GM21723 (cell line): ENCODE results near the gene DHCR24.

Experiments
- ATAC-seq: cut with Tn5 transposase; IDR thresholded peaks from one replicate; pipeline ENCODE4 v1.9.1; 2021; ENCODE audit warnings: mild to moderate bottlenecking, moderate library complexity; ENCODE audit not compliant: unreplicated experiment

The DHCR24 gene

GRCh38 chr1:54846716-54847284, 40.2 kb downstream of the DHCR24 start:
- no peak for ATAC-seq

- no peak for ATAC-seq
These were observed 40.7 kb downstream of the DHCR24 start for GRCh38 chr1:54846301-54846700.

- no peak for ATAC-seq
These were observed 41.2 kb downstream of the DHCR24 start for GRCh38 chr1:54845772-54846171.

- ATAC-seq, result no peak
These were observed 42.4 kb downstream of the DHCR24 start for GRCh38 chr1:54844564-54844963.

GRCh38 chr1:54843449-54843848, 43.5 kb downstream of the DHCR24 start:
- no peak for ATAC-seq

- no peak for ATAC-seq
These were observed 44.0 kb downstream of the DHCR24 start for GRCh38 chr1:54842963-54843362.

- no peak for ATAC-seq
These were observed 44.6 kb downstream of the DHCR24 start for GRCh38 chr1:54842206-54842915.

GRCh38 chr1:54839824-54840223, 47.2 kb downstream of the DHCR24 start:
- no peak for ATAC-seq

- ATAC-seq, result no peak
These were observed 48.3 kb downstream of the DHCR24 start for GRCh38 chr1:54838565-54839180.

- ATAC-seq, result no peak
These were observed 49.8 kb downstream of the DHCR24 start for GRCh38 chr1:54837002-54837853.

- no peak for ATAC-seq
These were observed 50.4 kb downstream of the DHCR24 start for GRCh38 chr1:54836594-54836993.

- no peak for ATAC-seq
These were observed 51.0 kb downstream of the DHCR24 start for GRCh38 chr1:54835970-54836369.

GRCh38 chr1:54835131-54835898, 51.7 kb downstream of the DHCR24 start:
- ATAC-seq, result no peak

- ATAC-seq, result no peak
These were observed 52.9 kb downstream of the DHCR24 start for GRCh38 chr1:54834007-54834541.

- ATAC-seq, result no peak
These were observed 53.9 kb downstream of the DHCR24 start for GRCh38 chr1:54833121-54833520.

GRCh38 chr1:54826226-54826816, 60.7 kb downstream of the DHCR24 start:
- no peak for ATAC-seq

GRCh38 chr1:54825696-54826095, 61.3 kb downstream of the DHCR24 start:
- no peak for ATAC-seq

- no peak for ATAC-seq
These were observed 63.3 kb downstream of the DHCR24 start for GRCh38 chr1:54823670-54824069.

- ATAC-seq, result no peak
These were observed 67.3 kb downstream of the DHCR24 start for GRCh38 chr1:54819733-54820132.

- no peak for ATAC-seq
These were observed 67.8 kb downstream of the DHCR24 start for GRCh38 chr1:54819195-54819536.
